IMR-90 (cell line): ENCODE measurements around the gene GNAI2. TPM values are rescaled to one million over a fixed set of nuclear protein-coding genes. Genes with fewer than 3 reads are reported as not detected.

Experiments used
- BHLHE40 ChIP-seq: fragments of 150-350 bp; IDR thresholded peaks from 2 replicates; pipeline ENCODE4 v1.6.1; 2016; ENCODE audit warnings: mild to moderate bottlenecking, low read depth, low read length
- ELK1 ChIP-seq: fragments of 150-350 bp; IDR thresholded peaks from 2 replicates; pipeline ENCODE4 v1.6.1; 2016; ENCODE audit warnings: low read depth, mild to moderate bottlenecking, low read length, moderate library complexity, borderline replicate concordance
- MAFK ChIP-seq: IDR thresholded peaks from 2 replicates; pipeline ENCODE4 v1.6.1; 2012; ENCODE audit warnings: low read depth, low read length, improper control_type of control experiment
- polyA plus RNA-seq, 3 experiments: library from polyadenylated mRNA; depleted of rRNA; stranded (reverse); fragments of >200 nt; gene quantifications; 2 replicates each; pipeline ENCODE4 v1.2.3, GENCODE V29; 2012; ENCODE audit warnings: low replicate concordance in 1 of 3
- total RNA-seq: library from RNA; depleted of rRNA; stranded (reverse); fragments of >200 nt; gene quantifications from 2 replicates; pipeline ENCODE4 v1.2.3, GENCODE V29; 2012
- TF ChIP-seq, protein P1 (sequence below): fragments of 150-350 bp; IDR thresholded peaks from 2 replicates; pipeline ENCODE4 v1.6.1; 2017; ENCODE audit warnings: mild to moderate bottlenecking, antibody characterized with exemption, low read length, low read depth

The GNAI2 gene
- total and polyA plus RNA-seq, 2 of the 4 experiments (the other 2 are of a cell fraction): 867 to 1,079 TPM

GRCh38 chr3:50274371-50275104 is 38.5 kb downstream of the GNAI2 start (continued):
- TF ChIP-seq, protein P1, sequence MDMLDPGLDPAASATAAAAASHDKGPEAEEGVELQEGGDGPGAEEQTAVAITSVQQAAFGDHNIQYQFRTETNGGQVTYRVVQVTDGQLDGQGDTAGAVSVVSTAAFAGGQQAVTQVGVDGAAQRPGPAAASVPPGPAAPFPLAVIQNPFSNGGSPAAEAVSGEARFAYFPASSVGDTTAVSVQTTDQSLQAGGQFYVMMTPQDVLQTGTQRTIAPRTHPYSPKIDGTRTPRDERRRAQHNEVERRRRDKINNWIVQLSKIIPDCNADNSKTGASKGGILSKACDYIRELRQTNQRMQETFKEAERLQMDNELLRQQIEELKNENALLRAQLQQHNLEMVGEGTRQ: no peak
- TF ChIP-seq MAFK (no peak), BHLHE40 (no peak), ELK1 (no peak)
